Inflammatory macrophage treated with lipopolysaccharide for 1 hour (primary cell): Measurements from ENCODE around the gene ZDHHC14.

ENCODE experiments used
- DNase-seq, 2 donors: peaks; one replicate each; pipeline ENCODE4 v3.0.0-alpha.2; 2020 to 2022

Gene ZDHHC14

GRCh38 chr6:157496534-157497095 is 115.6 kb downstream of the ZDHHC14 start:
- no peak for DNase-seq

GRCh38 chr6:157497579-157497978 is 116.6 kb downstream of the ZDHHC14 start:
- no peak for DNase-seq

- no peak for DNase-seq
Observed at GRCh38 chr6:157498817-157499216, 117.8 kb downstream of the ZDHHC14 start.

GRCh38 chr6:157500022-157500421 is 119.0 kb downstream of the ZDHHC14 start:
- DNase-seq = no peak

- DNase-seq = no peak
Observed at GRCh38 chr6:157503018-157503747, 122.2 kb downstream of the ZDHHC14 start.

GRCh38 chr6:157505912-157506491 is 125.0 kb downstream of the ZDHHC14 start:
- DNase-seq = no peak

GRCh38 chr6:157510323-157511188 is 129.6 kb downstream of the ZDHHC14 start:
- peak in 1 of 2 donors; percentile 27 for DNase-seq

GRCh38 chr6:157511682-157512381 is 130.8 kb downstream of the ZDHHC14 start:
- no peak for DNase-seq

- no peak for DNase-seq
Observed at GRCh38 chr6:157512382-157512682, 131.3 kb downstream of the ZDHHC14 start.

GRCh38 chr6:157513004-157513603 is 132.1 kb downstream of the ZDHHC14 start:
- no peak for DNase-seq

- DNase-seq = no peak
Observed at GRCh38 chr6:157513619-157514485, 132.9 kb downstream of the ZDHHC14 start.

- peak; percentile 29 to 35 for DNase-seq
Observed at GRCh38 chr6:157514659-157515496, 133.9 kb downstream of the ZDHHC14 start.

GRCh38 chr6:157516319-157517026 is 135.5 kb downstream of the ZDHHC14 start:
- DNase-seq = no peak

GRCh38 chr6:157517601-157518359 is 136.8 kb downstream of the ZDHHC14 start:
- no peak for DNase-seq

- DNase-seq = no peak
Observed at GRCh38 chr6:157518397-157519250, 137.6 kb downstream of the ZDHHC14 start.

- no peak for DNase-seq
Observed at GRCh38 chr6:157519255-157520116, 138.5 kb downstream of the ZDHHC14 start.

GRCh38 chr6:157520117-157520406 is 139.1 kb downstream of the ZDHHC14 start:
- DNase-seq = no peak
